Upper lobe of left lung (tissue), 6 donors: Measurements from ENCODE around the gene IL4R. TPM values are rescaled to one million over a fixed set of nuclear protein-coding genes. Genes with fewer than 3 reads are reported as not detected.
A peak's percentile ranks its signal among the peaks of the same experiment; 100 is the strongest.

ENCODE experiments used
- ATAC-seq, 2 donors: fragments of 200-7000 bp; cut with Tn5 transposase; one replicate each; pipeline ENCODE4 v1.9.1; 2022; ENCODE audit warnings: mild to moderate bottlenecking in 2 of 2, moderate library complexity in 2 of 2; ENCODE audit not compliant: low FRiP score in 2 of 2
- DNase-seq, 2 donors: peaks; one replicate each; pipeline ENCODE4 v3.0.0-alpha.2; 2019 to 2020
- H3K27ac ChIP-seq, 4 donors: fragments of 200-600 bp; sonication (generic); one replicate each; pipeline ENCODE4 v1.5.1; 2016 to 2019
- H3K27me3 ChIP-seq, 4 donors: fragments of 200-600 bp; sonication (generic); one replicate each; pipeline ENCODE4 v1.5.1; 2017 to 2019
- H3K36me3 ChIP-seq, 4 donors: fragments of 200-600 bp; sonication (generic); one replicate each; pipeline ENCODE4 v1.5.1; 2016 to 2019
- H3K4me1 ChIP-seq, 4 donors: fragments of 200-600 bp; sonication (generic); one replicate each; pipeline ENCODE4 v1.5.1; 2018 to 2019
- H3K4me3 ChIP-seq, 4 donors: fragments of 200-600 bp; sonication (generic); one replicate each; pipeline ENCODE4 v1.5.1; 2017 to 2019; ENCODE audit warnings: mild to moderate bottlenecking in 2 of 4, moderate library complexity in 1 of 4
- H3K9me3 ChIP-seq, 4 donors: fragments of 200-600 bp; sonication (generic); one replicate each; pipeline ENCODE4 v1.5.1; 2018 to 2019
- EP300 ChIP-seq, 4 donors: sonication (generic); formaldehyde crosslinking; IDR thresholded peaks; one replicate each; pipeline ENCODE4 v1.5.1; 2017; ENCODE audit warnings: antibody characterized with exemption in 4 of 4, control low read depth in 2 of 4
- POLR2A ChIP-seq, 4 donors: fragments of 450-650 bp; IDR thresholded peaks; one replicate each; pipeline ENCODE4 v1.5.1; 2016 to 2017; ENCODE audit warnings: antibody characterized with exemption in 4 of 4, mild to moderate bottlenecking in 2 of 4
- POLR2AphosphoS5 ChIP-seq, 2 donors: sonication (generic); formaldehyde crosslinking; IDR thresholded peaks; one replicate each; pipeline ENCODE4 v1.5.1; 2017; ENCODE audit warnings: antibody characterized with exemption in 2 of 2
- WGBS, 2 donors: methylation state at CpG; one replicate each; pipeline ENCODE4 v1.1.5; 2017 to 2018; 5-methylcytosine and 5-hydroxymethylcytosine counted together
- total RNA-seq, 6 donors: library from RNA; depleted of rRNA in 4 of 6; stranded (reverse); fragments of >200 nt in 4 of 6; gene quantifications; one replicate each; pipeline versions ENCODE4 v1.1.0 to v1.2.1, GENCODE V29; 2016 to 2021
- TF ChIP-seq, protein P1 (sequence below), 6 experiments: fragments of 450-650 bp in 4 of 6; fragments of 200-600 bp in 2 of 6; sonication (generic) in 2 of 6; IDR thresholded peaks; one replicate each; pipeline ENCODE4 v1.5.1; 2016 to 2019; ENCODE audit warnings: antibody characterized with exemption in 6 of 6
- donor health status: DM: no; HTN: no; CAD: no; lungs with moderate emphysema.
- donor health status: DM: no; HTN: yes; CAD: no; lungs with severe emphysema.

Gene IL4R
- total RNA-seq, 6 donors from 2014 or later: 87.0 to 202 (median 153) TPM

DNA sequence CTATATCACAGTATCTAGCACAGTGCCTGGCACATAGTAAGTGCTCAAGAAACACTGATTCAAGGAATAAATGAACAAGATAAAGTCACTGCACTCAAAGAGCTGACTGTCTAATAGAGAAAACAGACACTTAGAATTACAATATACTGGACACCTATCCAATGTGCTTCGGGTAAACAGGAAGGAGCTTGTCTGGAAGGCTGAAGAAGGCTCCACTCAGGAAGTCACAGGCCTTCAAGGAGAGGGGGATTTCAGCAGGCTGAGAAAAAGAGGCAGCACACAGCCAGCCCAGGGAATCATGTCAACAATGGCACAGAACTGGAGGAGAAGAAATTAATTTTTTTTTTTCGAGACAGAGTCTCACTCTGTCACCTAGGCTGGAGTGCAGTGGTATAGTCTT is 9.7 kb upstream of the IL4R start:
- Histone ChIP-seq H3K27ac (peak overlapping the region in 1 of 4 donors; percentile 73), H3K9me3 (no peaks in the 10 kb centered on the region), H3K36me3 (no peaks in the 10 kb centered on the region), H3K4me1 (peaks cover 0 to 22% (median 14%) of the 10 kb centered on the region in 4 donors), H3K4me3 (no peak overlapping the region), H3K27me3 (no peaks in the 10 kb centered on the region)
- 36 to 66% methylated on average over 2 of the region's 2 CpGs for WGBS, 2 donors
- ATAC-seq (no peak), DNase-seq (no peak)
- TF ChIP-seq EP300 (IDR thresholded peaks at IDR 0.05) (no peak), POLR2AphosphoS5 (IDR thresholded peaks at IDR 0.05) (no peak), POLR2A (IDR thresholded peaks at IDR 0.05) (no peak)
- TF ChIP-seq, protein P1, sequence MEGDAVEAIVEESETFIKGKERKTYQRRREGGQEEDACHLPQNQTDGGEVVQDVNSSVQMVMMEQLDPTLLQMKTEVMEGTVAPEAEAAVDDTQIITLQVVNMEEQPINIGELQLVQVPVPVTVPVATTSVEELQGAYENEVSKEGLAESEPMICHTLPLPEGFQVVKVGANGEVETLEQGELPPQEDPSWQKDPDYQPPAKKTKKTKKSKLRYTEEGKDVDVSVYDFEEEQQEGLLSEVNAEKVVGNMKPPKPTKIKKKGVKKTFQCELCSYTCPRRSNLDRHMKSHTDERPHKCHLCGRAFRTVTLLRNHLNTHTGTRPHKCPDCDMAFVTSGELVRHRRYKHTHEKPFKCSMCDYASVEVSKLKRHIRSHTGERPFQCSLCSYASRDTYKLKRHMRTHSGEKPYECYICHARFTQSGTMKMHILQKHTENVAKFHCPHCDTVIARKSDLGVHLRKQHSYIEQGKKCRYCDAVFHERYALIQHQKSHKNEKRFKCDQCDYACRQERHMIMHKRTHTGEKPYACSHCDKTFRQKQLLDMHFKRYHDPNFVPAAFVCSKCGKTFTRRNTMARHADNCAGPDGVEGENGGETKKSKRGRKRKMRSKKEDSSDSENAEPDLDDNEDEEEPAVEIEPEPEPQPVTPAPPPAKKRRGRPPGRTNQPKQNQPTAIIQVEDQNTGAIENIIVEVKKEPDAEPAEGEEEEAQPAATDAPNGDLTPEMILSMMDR (IDR thresholded peaks at IDR 0.05): no peak

DNA sequence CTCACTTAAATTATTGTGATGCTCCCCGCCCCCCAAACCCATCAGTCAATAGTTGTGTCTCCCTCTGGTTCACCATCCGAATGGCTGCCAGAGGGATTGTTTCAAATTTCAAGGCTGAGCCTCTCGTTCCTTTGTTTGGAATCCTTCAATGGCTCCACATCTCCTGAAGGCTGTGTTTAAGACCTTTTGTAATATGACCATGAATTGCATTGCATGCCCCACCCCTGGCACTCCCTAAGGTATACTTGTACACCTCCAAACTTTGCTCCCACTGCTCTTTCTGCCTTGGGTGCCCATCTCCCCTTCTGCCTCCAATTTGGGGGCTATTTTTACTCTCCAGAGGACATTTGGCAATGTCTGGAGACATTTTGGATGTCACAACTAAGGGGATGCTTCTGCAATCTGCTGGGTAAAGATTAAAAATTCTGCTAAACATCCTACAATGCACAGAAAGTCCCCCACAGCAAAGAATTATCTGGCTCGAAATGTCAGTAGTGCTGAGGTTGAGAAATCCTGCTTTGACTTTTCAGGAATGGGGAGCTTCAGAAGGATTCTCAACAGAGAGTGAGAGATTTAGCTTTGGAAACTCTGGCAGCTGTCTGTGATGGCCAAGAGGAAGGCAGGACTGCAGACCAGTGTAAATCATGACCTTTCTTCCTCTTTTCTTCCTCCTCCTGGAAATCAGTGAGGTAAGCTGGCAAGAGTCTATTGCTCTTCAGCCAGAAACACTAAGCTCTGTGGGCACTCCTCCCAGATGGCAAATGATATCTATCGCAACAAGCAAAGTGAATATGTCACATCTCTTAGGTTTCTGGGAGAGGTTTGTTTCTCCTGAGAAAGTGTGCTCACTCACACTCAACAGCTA is 8.7 kb upstream of the IL4R start:
- TF ChIP-seq POLR2A (IDR thresholded peaks at IDR 0.05) (no peak), EP300 (IDR thresholded peaks at IDR 0.05) (no peak), POLR2AphosphoS5 (IDR thresholded peaks at IDR 0.05) (no peak)
- TF ChIP-seq, protein P1 (IDR thresholded peaks at IDR 0.05): no peak
- Histone ChIP-seq H3K4me1 (peaks cover 0 to 22% (median 14%) of the 10 kb centered on the region in 4 donors), H3K9me3 (no peaks in the 10 kb centered on the region), H3K27me3 (no peaks in the 10 kb centered on the region), H3K4me3 (no peak overlapping the region), H3K27ac (peak overlapping the region in 3 of 4 donors; percentile 43 to 73 (median 69)), H3K36me3 (no peaks in the 10 kb centered on the region)
- peak in 1 of 2 donors; percentile 21 for DNase-seq
- ATAC-seq: peak in 1 of 2 donors; percentile 63
- 59 to 62% methylated on average over 5 of the region's 5 CpGs for WGBS, 2 donors

DNA sequence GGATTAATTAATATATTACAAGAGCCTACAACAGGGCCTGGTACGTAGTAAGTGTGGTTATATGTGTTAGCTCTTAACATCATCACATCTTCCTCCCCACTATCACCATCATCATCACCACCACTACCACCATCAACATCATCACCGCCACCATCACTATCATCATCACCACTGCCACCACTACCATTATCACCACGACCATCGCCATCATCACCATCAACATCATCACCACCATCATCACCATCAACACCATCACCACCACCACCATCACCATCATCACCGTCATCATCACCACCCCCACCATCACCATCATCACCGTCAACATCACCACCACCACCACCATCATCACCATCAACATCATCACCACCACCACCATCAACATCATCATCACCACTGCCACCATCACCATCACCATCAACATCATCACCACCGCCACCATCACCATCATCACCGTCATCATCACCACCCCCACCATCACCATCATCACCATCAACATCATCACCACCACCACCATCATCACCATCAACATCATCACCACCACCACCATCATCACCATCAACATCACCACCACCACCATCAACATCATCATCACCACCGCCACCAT is 7.8 kb upstream of the IL4R start:
- no peak overlapping the region for H3K4me3 ChIP-seq
- TF ChIP-seq POLR2A (IDR thresholded peaks at IDR 0.05): no peak
- TF ChIP-seq POLR2AphosphoS5 (IDR thresholded peaks at IDR 0.05): no peak
- no peak for TF ChIP-seq EP300 (IDR thresholded peaks at IDR 0.05)
- TF ChIP-seq, protein P1 (IDR thresholded peaks at IDR 0.05): no peak
- DNase-seq (peak in 1 of 2 donors; percentile 2), ATAC-seq (no peak)
- H3K4me1 ChIP-seq: peaks cover 0 to 22% (median 14%) of the 10 kb centered on the region in 4 donors
- 92 to 93% methylated on average over 9 of the region's 9 CpGs for WGBS, 2 donors
- H3K36me3 ChIP-seq: no peaks in the 10 kb centered on the region
- no peaks in the 10 kb centered on the region for H3K9me3 ChIP-seq
- H3K27me3 ChIP-seq: no peaks in the 10 kb centered on the region
- H3K27ac ChIP-seq: peak overlapping the region in 3 of 4 donors; percentile 43 to 73 (median 69)

DNA sequence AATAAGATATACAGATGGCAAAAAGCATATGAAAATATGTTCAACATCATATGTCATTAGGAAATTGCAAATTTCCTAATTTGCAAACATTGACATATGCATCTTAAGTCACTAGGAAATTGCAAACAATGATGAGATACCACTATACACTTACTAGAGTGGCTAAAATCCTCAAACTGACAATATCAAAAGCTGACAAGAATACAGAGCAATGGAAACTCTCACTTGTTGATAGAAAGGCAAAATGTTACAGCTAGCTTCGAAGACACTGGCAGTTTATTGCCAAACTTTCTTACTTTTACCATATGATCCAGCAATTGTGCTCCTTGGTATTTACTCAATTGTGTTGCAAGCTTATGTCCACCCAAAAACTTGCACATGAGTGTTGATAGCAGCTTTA is 5.0 kb upstream of the IL4R start:
- no peak overlapping the region for H3K4me3 ChIP-seq
- 71 to 74% methylated on average over 1 of the region's 1 CpG for WGBS, 2 donors
- no peak for DNase-seq
- H3K27me3 ChIP-seq: no peaks in the 10 kb centered on the region
- no peak overlapping the region for H3K27ac ChIP-seq
- H3K9me3 ChIP-seq: no peaks in the 10 kb centered on the region
- no peaks in the 10 kb centered on the region for H3K36me3 ChIP-seq
- TF ChIP-seq, protein P1 (IDR thresholded peaks at IDR 0.05): no peak
- TF ChIP-seq POLR2AphosphoS5 (IDR thresholded peaks at IDR 0.05) (no peak), EP300 (IDR thresholded peaks at IDR 0.05) (no peak), POLR2A (IDR thresholded peaks at IDR 0.05) (no peak)
- no peak for ATAC-seq
- peaks cover 7 to 26% (median 20%) of the 10 kb centered on the region in 4 donors for H3K4me1 ChIP-seq
